Measurements from ENCODE around the gene FGD1. TPM values are rescaled to one million over a fixed set of nuclear protein-coding genes. Genes with fewer than 3 reads are reported as not detected.

FGD1 gene
- total and polyA plus RNA-seq, 2 of the 13 experiments (the other 11 are each of a cell fraction or from before 2014, with no cell fraction given): 0.36 to 0.62 TPM

DNA sequence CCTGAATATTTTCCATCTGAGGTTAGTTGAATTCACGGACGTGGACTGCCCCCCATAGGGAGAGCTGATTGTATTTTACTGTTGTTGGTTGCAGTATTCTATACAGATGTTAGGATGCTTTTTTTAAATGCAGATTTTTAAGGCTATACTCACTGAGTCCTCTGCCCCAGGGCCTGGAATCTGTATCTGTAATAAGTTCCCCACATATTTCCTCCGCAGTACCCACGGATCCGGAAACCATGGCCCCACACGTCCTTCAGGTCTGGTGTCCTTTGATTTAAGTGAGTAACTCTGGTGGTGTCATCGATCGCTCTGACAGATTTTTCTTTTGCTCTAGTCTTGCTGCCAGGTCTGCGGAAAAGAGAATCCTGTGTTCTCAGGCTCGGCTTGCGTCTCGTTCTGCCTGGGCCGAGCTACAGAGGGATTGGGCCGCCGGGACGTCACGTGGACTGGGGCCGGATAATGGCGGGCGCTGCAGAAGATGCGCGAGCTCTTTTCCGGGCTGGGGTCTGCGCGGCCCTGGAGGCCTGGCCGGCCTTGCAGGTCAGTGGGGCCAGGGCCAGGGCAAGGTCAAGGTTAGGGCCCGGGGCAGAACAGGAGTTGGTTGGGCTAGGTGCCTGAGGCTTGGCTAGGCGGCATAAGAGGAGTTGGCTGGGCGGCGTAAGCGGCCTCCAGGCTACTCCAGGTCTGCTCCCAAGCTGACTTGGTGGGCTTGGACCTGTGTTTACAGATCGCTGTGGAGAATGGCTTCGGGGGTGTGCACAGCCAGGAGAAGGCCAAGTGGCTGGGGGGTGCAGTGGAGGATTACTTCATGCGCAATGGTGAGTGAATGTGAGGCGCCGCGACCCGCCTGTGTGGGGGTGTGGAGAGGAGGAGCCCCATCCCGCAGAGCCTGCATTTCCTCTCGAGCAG, 55.8 kb downstream of the FGD1 start, which contains the start of gene TSR2 (continued):
- TF ChIP-seq YY1 (IDR thresholded peaks at IDR 0.05; ENCODE audit: insufficient read depth, insufficient replicate concordance, low read depth, low read length): peak; percentile 95
- TF ChIP-seq, protein P1, sequence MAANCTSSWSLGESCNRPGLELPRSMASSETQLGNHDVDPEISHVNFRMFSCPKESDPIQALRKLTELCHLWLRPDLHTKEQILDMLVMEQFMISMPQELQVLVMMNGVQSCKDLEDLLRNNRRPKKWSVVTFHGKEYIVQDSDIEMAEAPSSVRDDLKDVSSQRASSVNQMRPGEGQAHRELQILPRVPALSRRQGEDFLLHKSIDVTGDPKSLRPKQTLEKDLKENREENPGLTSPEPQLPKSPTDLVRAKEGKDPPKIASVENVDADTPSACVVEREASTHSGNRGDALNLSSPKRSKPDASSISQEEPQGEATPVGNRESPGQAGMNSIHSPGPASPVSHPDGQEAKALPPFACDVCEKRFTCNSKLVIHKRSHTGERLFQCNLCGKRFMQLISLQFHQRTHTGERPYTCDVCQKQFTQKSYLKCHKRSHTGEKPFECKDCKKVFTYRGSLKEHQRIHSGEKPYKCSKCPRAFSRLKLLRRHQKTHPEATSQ (CRISPR knock-in tag; IDR thresholded peaks at IDR 0.05; ENCODE audit: borderline replicate concordance): no peak
- peak; percentile 71; the same call in 1 of the 2 replicates for TF ChIP-seq KDM2A (CRISPR knock-in tag; IDR thresholded peaks at IDR 0.05; ENCODE audit: borderline replicate concordance, low read depth)
- TF ChIP-seq, protein P2, sequence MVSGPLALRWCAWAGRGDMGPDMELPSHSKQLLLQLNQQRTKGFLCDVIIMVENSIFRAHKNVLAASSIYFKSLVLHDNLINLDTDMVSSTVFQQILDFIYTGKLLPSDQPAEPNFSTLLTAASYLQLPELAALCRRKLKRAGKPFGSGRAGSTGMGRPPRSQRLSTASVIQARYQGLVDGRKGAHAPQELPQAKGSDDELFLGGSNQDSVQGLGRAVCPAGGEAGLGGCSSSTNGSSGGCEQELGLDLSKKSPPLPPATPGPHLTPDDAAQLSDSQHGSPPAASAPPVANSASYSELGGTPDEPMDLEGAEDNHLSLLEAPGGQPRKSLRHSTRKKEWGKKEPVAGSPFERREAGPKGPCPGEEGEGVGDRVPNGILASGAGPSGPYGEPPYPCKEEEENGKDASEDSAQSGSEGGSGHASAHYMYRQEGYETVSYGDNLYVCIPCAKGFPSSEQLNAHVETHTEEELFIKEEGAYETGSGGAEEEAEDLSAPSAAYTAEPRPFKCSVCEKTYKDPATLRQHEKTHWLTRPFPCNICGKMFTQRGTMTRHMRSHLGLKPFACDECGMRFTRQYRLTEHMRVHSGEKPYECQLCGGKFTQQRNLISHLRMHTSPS (CRISPR knock-in tag; IDR thresholded peaks at IDR 0.05; ENCODE audit: low read depth): no peak
- no peak for TF ChIP-seq NFE2L2 (IDR thresholded peaks at IDR 0.05; ENCODE audit: low read length)
- TF ChIP-seq ZNF713 (CRISPR knock-in tag; IDR thresholded peaks at IDR 0.05): no peak
- no peak for TF ChIP-seq PRMT3 (CRISPR knock-in tag; IDR thresholded peaks at IDR 0.05; ENCODE audit: borderline replicate concordance, low read depth)
- TF ChIP-seq, protein P3, sequence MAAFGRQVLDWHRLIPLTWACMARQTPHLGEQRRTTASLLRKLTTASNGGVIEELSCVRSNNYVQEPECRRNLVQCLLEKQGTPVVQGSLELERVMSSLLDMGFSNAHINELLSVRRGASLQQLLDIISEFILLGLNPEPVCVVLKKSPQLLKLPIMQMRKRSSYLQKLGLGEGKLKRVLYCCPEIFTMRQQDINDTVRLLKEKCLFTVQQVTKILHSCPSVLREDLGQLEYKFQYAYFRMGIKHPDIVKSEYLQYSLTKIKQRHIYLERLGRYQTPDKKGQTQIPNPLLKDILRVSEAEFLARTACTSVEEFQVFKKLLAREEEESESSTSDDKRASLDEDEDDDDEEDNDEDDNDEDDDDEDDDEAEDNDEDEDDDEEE (CRISPR knock-in tag; IDR thresholded peaks at IDR 0.05): no peak
- no peak for TF ChIP-seq ZNF33A (CRISPR knock-in tag; IDR thresholded peaks at IDR 0.05; ENCODE audit: borderline replicate concordance)
- peak; percentile 92 for TF ChIP-seq SRF (IDR thresholded peaks at IDR 0.05; ENCODE audit: low read depth, low read length)
- 0 out of 2 replicates have a peak, but pooled peaks have one; percentile 20 for TF ChIP-seq ZNF792 (CRISPR knock-in tag; IDR thresholded peaks at IDR 0.05)
- no peak for TF ChIP-seq AHR (CRISPR knock-in tag; IDR thresholded peaks at IDR 0.05)
- TF ChIP-seq MBD4 (IDR thresholded peaks at IDR 0.05; ENCODE audit: borderline replicate concordance, low read length): no peak
- no peak for TF ChIP-seq ZNF10 (CRISPR knock-in tag; IDR thresholded peaks at IDR 0.05; ENCODE audit: borderline replicate concordance, low read depth)
- TF ChIP-seq KDM4B (CRISPR knock-in tag; IDR thresholded peaks at IDR 0.05): no peak
- TF ChIP-seq, protein P4, sequence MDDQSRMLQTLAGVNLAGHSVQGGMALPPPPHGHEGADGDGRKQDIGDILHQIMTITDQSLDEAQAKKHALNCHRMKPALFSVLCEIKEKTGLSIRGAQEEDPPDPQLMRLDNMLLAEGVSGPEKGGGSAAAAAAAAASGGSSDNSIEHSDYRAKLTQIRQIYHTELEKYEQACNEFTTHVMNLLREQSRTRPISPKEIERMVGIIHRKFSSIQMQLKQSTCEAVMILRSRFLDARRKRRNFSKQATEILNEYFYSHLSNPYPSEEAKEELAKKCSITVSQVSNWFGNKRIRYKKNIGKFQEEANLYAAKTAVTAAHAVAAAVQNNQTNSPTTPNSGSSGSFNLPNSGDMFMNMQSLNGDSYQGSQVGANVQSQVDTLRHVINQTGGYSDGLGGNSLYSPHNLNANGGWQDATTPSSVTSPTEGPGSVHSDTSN (CRISPR knock-in tag; IDR thresholded peaks at IDR 0.05; ENCODE audit: borderline replicate concordance): no peak
- no peak for TF ChIP-seq ZNF780A (CRISPR knock-in tag; IDR thresholded peaks at IDR 0.05)
- no peak; the same call in 1 of the 2 replicates for TF ChIP-seq ZNF460 (CRISPR knock-in tag; IDR thresholded peaks at IDR 0.05; ENCODE audit: borderline replicate concordance)
- TF ChIP-seq ZNF761 (CRISPR knock-in tag; conservative IDR thresholded peaks at IDR 0.05): no peak
- TF ChIP-seq SP5 (CRISPR knock-in tag; IDR thresholded peaks at IDR 0.05; ENCODE audit: borderline replicate concordance, low read depth): no peak
- no peak for TF ChIP-seq HMGA1 (CRISPR knock-in tag; conservative IDR thresholded peaks at IDR 0.05)
- TF ChIP-seq ZSCAN30 (CRISPR knock-in tag; IDR thresholded peaks at IDR 0.05): no peak
- TF ChIP-seq DNMT3B (CRISPR knock-in tag; conservative IDR thresholded peaks at IDR 0.05): no peak
- TF ChIP-seq ZNF274 (CRISPR knock-in tag; IDR thresholded peaks at IDR 0.05): no peak
- no peak for TF ChIP-seq ZNF430 (CRISPR knock-in tag; IDR thresholded peaks at IDR 0.05)

Data from HepG2 (cell line).